GDM1 (cell line): Measurements from ENCODE around the gene PTPRK.

Experiments
- DNase-seq: peaks from one replicate; lab custom pipeline; 2025; lab: John Stamatoyannopoulos, UW

PTPRK gene

DNA sequence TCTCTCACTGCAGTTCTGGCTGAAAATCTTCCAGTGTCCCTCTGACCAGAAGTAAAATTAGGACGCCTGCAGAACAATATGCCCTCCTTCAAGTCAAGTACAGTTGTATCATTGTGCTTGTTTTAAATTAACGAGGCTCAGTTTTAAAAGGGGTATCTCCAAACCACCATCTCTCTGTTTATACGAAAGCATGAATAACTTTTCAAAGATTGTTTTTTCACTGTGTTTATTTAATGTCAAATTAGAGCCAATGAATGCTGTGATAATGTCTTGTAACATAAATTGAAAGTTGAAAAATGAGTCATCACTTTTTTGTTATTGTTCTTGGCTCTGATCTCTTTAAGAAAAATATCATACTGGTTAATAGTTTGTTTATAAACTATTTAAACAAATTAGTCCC is 388.8 kb downstream of the PTPRK start:
- DNase-seq, result no peak

- DNase-seq, result no peak
Observed at GRCh38 chr6:128131036-128131435, 389.4 kb downstream of the PTPRK start.

DNA sequence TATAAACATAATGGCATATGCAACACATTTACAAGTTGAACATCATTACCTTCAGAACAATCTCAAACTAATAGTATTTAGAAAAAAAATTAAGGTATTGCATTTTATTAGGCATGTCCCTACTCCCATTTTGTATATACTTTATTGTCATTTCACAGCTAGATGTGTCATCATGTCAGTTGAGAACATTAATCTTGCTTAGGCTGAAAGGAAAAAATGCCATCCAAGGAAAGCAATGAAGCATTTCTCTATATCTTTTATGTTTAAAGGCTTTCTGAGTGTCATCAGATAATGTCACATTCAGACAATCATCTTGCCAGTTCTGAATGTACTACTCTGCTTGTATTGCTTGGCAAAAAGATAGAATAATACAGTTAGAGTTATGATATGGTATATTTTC is 390.7 kb downstream of the PTPRK start:
- no peak for DNase-seq

- no peak for DNase-seq
Observed at GRCh38 chr6:128127650-128128049, 392.7 kb downstream of the PTPRK start.

- DNase-seq, result no peak
Observed at GRCh38 chr6:128124713-128125112, 395.7 kb downstream of the PTPRK start.

DNA sequence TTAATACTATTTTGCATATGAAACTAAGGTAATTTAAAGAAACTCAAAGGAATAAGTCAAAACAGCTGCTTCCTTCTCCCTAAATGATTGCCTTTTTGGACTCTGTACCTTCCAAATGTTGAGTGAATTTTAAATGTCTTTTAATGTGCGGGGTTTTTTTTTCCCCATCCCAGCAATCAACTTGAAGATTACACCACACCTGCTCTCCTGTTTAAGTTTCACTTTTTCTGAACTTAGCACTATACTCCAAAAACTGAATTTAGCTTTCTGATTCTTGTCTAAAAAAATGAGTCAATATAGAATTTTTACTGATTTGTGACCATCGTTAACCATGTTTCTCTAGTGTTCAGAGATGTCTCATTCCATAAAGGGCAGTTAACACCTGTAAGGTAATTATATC is 398.8 kb downstream of the PTPRK start:
- DNase-seq, result no peak

DNA sequence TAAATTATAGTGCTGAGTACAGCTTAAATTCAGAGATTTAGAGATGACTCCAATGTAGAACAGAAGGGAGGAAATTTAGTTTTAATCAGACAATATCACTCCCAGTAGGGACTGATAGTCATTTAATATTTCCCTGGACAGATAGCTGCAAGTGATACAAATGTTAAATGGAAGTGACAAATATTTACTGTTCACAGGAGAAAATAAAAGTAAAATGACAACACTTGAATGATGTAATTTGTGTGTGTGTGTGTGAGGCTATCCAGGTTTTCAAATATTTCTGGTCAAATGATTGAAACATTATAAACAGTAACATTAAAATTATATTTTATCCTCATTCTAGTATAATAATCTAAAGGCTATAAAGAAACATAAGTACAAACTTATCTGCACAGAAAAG is 399.2 kb downstream of the PTPRK start:
- DNase-seq, result no peak

GRCh38 chr6:128118401-128118800 is 402.0 kb downstream of the PTPRK start:
- no peak for DNase-seq

GRCh38 chr6:128117916-128118315 is 402.5 kb downstream of the PTPRK start:
- no peak for DNase-seq

- DNase-seq, result no peak
Observed at GRCh38 chr6:128114164-128114563, 406.2 kb downstream of the PTPRK start.

DNA sequence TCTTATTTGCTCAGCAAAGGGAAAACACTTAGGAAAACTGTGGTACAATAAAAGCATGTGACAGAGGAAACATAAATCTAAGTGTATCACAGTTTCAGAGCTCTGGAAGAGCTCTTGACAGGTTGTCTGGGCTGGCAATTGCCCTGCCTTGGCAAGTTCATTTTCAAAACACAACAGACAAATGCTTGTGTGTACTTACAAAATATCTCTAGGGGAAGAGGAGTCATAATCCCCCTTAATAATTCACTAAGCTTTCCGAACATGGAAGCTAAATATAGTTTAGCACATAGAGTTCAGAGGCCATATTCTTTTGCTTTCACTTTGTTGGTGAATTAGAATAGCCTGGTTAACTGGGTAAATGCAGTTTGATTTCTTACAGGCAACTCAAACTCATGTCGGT is 407.9 kb downstream of the PTPRK start:
- no peak for DNase-seq

GRCh38 chr6:128111096-128111495 is 409.3 kb downstream of the PTPRK start:
- DNase-seq, result no peak

DNA sequence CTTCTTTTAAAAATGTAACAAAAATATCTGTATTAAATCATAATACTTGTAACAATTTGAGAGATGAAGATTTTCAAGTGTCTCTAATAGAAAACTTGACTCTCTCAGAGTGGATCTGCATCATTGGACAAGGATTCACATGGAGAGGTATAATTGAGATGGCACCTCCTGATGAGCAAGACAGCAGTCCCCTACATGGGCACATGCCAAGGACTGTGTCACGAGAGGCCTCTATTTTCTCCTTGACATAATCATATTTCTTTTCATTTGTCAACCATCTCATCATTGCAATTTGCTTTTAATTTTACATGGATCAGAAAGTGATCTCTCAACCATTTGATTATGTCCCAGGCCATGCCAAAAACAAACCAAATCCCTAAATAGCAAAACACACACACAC is 412.7 kb downstream of the PTPRK start:
- DNase-seq, result no peak

- DNase-seq, result no peak
Observed at GRCh38 chr6:128099571-128100197, 420.7 kb downstream of the PTPRK start.

- DNase-seq, result no peak
Observed at GRCh38 chr6:128098000-128098581, 422.3 kb downstream of the PTPRK start.

DNA sequence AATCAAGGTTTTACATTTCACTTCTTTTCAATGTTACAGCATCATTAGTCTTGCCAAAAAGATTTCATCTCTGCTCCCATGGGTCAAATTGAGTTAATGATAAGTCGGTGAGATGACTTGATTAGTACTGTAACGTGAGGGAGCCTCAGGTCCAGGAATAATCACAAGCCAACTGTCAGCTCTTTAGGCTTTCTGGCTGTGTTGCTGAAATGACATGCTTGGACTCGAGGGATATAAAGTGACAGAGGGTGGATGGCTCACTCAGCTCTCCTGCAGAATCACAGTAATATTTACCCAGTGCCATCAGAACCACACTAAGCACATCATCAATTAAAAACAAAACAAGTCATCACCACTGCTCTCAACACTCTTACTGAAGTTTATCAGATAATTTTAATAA is 423.4 kb downstream of the PTPRK start:
- no peak for DNase-seq

GRCh38 chr6:128095362-128095761 is 425.0 kb downstream of the PTPRK start:
- DNase-seq, result no peak

DNA sequence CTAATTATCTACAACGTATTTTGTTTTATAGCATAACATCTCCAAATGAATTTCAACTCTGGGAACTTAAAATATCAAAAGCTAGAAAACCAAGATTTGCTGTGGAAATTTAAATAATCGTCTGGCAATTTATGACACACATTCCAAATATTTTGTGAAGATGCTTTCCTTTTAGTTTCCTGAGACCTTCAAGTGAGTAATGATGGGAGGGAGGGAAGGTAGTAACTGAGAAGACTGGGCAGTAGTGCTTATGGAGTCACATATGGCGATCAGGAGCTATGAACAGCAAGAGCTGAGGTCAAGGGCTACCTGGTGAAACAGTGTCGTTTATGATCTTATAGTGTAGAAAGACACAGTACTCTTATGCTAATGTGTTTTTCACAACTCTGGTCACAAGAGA is 441.4 kb downstream of the PTPRK start:
- DNase-seq, result no peak

DNA sequence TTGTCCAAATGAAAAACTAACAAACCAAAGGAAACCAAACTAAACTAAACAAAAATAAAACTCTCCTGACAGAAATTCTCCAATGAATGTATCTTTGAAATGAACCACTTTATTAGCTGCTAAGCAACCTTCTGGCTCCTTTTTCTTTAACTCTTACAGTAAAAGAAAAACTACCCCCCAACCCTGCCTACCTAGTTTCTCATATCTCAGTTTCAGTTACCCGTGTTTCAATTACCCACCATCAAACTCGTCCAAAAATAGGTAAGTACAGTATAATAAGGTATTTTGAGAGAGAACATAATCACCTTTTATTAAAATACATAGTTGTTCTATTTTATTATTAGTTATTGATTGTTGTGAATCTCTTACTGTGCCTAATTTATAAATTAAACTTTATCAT is 442.1 kb downstream of the PTPRK start:
- no peak for DNase-seq

DNA sequence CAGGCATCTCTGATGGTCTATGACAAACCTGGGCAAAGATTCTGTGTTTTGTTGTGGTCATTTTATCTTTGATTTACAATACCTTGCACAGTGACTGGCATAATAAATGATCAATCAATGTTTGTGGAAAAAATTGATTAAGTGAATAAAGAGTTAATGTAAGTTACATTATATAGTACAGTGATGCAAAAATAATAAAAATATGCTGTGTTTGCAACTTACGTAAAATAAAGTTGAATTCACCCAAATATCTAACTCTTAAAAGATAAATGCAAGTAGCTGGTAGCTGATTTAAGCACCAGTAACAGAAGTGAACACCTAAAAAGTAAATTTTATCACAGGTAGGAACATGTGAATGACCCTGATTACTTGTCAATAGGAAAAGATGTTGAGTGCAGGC is 443.6 kb downstream of the PTPRK start:
- DNase-seq, result no peak

DNA sequence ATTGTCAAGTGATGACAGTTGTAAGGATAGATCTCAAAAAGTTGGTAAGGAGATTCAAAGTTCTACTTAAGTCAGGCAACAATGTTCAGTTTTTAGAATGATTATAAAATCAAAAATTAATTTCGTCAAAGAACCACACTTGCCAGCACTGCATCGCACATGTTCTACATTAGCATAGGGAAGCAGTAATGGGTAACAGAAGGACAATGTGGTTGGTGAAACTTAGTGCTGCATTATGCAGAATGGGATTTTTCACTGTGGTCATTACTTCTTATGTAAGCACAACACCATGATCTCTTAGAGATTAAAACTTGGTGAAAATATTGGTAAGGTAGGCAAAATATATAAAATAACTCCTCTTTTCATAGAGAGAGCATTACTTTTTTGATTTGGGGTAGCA is 445.8 kb downstream of the PTPRK start:
- no peak for DNase-seq

- DNase-seq, result no peak
Observed at GRCh38 chr6:128073389-128073788, 447.0 kb downstream of the PTPRK start.

DNA sequence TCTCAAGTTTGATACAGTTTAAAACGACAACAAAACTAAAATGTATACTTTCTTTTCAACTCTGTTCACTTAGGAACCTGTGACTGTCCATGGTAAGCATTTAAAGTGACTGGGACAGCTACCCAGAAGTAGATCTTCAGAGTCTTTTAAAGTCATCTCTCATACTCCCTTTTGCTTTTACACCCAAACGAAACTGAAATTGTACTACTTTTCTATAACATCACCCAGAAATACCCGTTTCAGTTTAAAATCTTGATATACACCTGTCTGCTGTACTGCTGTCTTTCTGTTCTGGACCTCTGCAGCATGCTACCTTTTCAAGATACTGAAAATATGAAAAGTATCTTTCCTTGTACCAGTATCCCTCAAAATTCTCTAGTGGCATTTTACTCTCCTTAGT is 449.2 kb downstream of the PTPRK start:
- no peak for DNase-seq

DNA sequence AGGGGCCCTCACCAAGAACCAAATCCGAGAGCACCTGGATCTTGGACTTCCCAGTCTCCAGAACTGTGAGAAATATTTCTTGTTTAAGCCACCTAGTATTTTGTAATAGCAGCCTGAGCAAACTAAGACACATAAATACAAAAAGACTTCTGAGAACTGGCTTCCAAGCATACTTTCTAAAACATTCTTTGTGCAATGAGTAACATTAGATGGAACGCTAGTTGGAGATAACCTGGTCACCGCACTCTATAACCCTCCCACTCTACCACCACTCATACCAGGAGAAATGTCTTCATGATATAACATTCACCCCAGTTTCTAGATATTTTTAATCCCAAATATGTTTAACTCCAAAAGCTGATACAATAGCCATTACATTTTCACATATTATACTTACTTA is 450.0 kb downstream of the PTPRK start:
- no peak for DNase-seq
